GM12878 (cell line): Measurements from ENCODE around the gene SLC12A9. TPM values are rescaled to one million over a fixed set of nuclear protein-coding genes. Genes with fewer than 3 reads are reported as not detected.

Experiments used
- ATF7 ChIP-seq: fragments of 450-650 bp; IDR thresholded peaks from 2 replicates; pipeline ENCODE4 v1.6.1; 2016; ENCODE audit warnings: low read depth, mild to moderate bottlenecking
- CBX3 ChIP-seq: fragments of 200-600 bp; sonication (generic); IDR thresholded peaks from 2 replicates; pipeline ENCODE4 v1.6.1; 2016; ENCODE audit warnings: low read depth, borderline replicate concordance
- CEBPB ChIP-seq, 2 experiments: fragments of 150-350 bp in 1 of 2; IDR thresholded peaks; 2 replicates each; pipeline ENCODE4 v1.6.1; 2012 to 2014; ENCODE audit warnings: low read depth in 2 of 2, low read length in 2 of 2, borderline replicate concordance in 1 of 2, inconsistent platforms in 1 of 2
- DPF2 ChIP-seq: fragments of 450-650 bp; IDR thresholded peaks from 2 replicates; pipeline ENCODE4 v1.6.1; 2017; ENCODE audit warnings: mild to moderate bottlenecking
- EED ChIP-seq: sonication (generic); IDR thresholded peaks from 2 replicates; pipeline ENCODE4 v1.6.1; 2016; ENCODE audit warnings: antibody characterized with exemption, low read depth
- EZH2 ChIP-seq: IDR thresholded peaks from 2 replicates; pipeline ENCODE4 v1.6.1; 2012; ENCODE audit warnings: low read depth, mild to moderate bottlenecking, control low read depth, inconsistent platforms, low read length, borderline replicate concordance; ENCODE audit not compliant: control insufficient read depth
- KDM1A ChIP-seq: fragments of 200-600 bp; sonication (generic); IDR thresholded peaks from 2 replicates; pipeline ENCODE4 v1.6.1; 2016; ENCODE audit warnings: borderline replicate concordance
- LARP7 ChIP-seq: fragments of 450-650 bp; IDR thresholded peaks from 2 replicates; pipeline ENCODE4 v1.6.1; 2017; ENCODE audit warnings: mild to moderate bottlenecking
- NFYB ChIP-seq: IDR thresholded peaks from 2 replicates; pipeline ENCODE4 v1.6.1; 2011; ENCODE audit warnings: low read depth, mild to moderate bottlenecking, low read length, improper control_type of control experiment, moderate library complexity; ENCODE audit not compliant: insufficient read depth
- NR2F1 ChIP-seq: fragments of 450-650 bp; conservative IDR thresholded peaks from 2 replicates; pipeline ENCODE4 v1.6.1; 2017; ENCODE audit warnings: mild to moderate bottlenecking
- POU2F2 ChIP-seq: IDR thresholded peaks from 3 replicates; pipeline ENCODE4 v1.6.1; 2011; ENCODE audit warnings: low read depth, mild to moderate bottlenecking, low read length, borderline replicate concordance
- SMC3 ChIP-seq: IDR thresholded peaks from 2 replicates; pipeline ENCODE4 v1.6.1; 2011; ENCODE audit warnings: low read length, improper control_type of control experiment, borderline replicate concordance
- SUPT20H ChIP-seq: IDR thresholded peaks from 2 replicates; pipeline ENCODE4 v1.6.1; 2011; ENCODE audit warnings: low read depth, mild to moderate bottlenecking, low read length, moderate library complexity, borderline replicate concordance; ENCODE audit not compliant: control insufficient read depth
- TCF7 ChIP-seq: IDR thresholded peaks from 2 replicates; pipeline ENCODE4 v1.6.1; 2014; ENCODE audit warnings: antibody characterized with exemption, borderline replicate concordance
- ZBED1 ChIP-seq: IDR thresholded peaks from 2 replicates; pipeline ENCODE4 v1.6.1; 2016; ENCODE audit warnings: borderline replicate concordance
- ZNF384 ChIP-seq: IDR thresholded peaks from 2 replicates; pipeline ENCODE4 v1.6.1; 2012; ENCODE audit warnings: low read depth, mild to moderate bottlenecking, low read length, improper control_type of control experiment, borderline replicate concordance
- polyA plus RNA-seq, 11 experiments: library from polyadenylated mRNA; depleted of rRNA in 4 of 11; unstranded in 6 of 11; stranded (reverse) in 5 of 11; fragments of >200 nt; fragmentation: Nextera tagmentation in 4 of 11; fragmentation: Illumina TruSeq in 1 of 11; extraction: Ambion mirVana in 4 of 11; extraction: Trizol in 1 of 11; gene quantifications; 1 replicate in 1 of 11; 2 replicates in 10 of 11; pipeline versions ENCODE4 v1.2.1 to v1.2.3, GENCODE V29; 2011 to 2016; ENCODE audit warnings: inconsistent platforms in 2 of 11, missing spikeins in 2 of 11, low read depth in 1 of 11
- total RNA-seq, 4 experiments: library from RNA; depleted of rRNA in 3 of 4; stranded (reverse); fragments of >200 nt in 3 of 4; fragmentation: Illumina TruSeq in 1 of 4; extraction: Trizol in 1 of 4; gene quantifications; 2 replicates each; pipeline versions ENCODE4 v1.2.1 to v1.2.3, GENCODE V29; 2013 to 2021
- TF ChIP-seq, protein P1 (sequence below): fragments of 450-650 bp; IDR thresholded peaks from 2 replicates; pipeline ENCODE4 v1.6.1; 2017; ENCODE audit warnings: low read depth, mild to moderate bottlenecking, moderate library complexity
- TF ChIP-seq, protein P2 (sequence below): IDR thresholded peaks from 2 replicates; pipeline ENCODE4 v1.6.1; 2011; ENCODE audit warnings: borderline replicate concordance, low read depth, mild to moderate bottlenecking, moderate library complexity, mixed read lengths, low read length; ENCODE audit not compliant: insufficient read depth; ENCODE audit errors: extremely low read length
- TF ChIP-seq, protein P3 (sequence below): IDR thresholded peaks from 2 replicates; pipeline ENCODE4 v1.6.1; 2012; ENCODE audit warnings: low read depth, low read length, improper control_type of control experiment
- TF ChIP-seq, protein P4 (sequence below): fragments of 450-650 bp; IDR thresholded peaks from 2 replicates; pipeline ENCODE4 v1.6.1; 2017; ENCODE audit warnings: borderline replicate concordance
- TF ChIP-seq, protein P5 (sequence below): fragments of 450-650 bp; IDR thresholded peaks from 2 replicates; pipeline ENCODE4 v1.6.1; 2017; ENCODE audit warnings: mild to moderate bottlenecking, moderate library complexity

SLC12A9 gene
- total and polyA plus RNA-seq, 10 of the 15 experiments (the other 5 are each of a cell fraction or from before 2014, with no cell fraction given): 0.24 to 18.5 (median 9.4) TPM

DNA sequence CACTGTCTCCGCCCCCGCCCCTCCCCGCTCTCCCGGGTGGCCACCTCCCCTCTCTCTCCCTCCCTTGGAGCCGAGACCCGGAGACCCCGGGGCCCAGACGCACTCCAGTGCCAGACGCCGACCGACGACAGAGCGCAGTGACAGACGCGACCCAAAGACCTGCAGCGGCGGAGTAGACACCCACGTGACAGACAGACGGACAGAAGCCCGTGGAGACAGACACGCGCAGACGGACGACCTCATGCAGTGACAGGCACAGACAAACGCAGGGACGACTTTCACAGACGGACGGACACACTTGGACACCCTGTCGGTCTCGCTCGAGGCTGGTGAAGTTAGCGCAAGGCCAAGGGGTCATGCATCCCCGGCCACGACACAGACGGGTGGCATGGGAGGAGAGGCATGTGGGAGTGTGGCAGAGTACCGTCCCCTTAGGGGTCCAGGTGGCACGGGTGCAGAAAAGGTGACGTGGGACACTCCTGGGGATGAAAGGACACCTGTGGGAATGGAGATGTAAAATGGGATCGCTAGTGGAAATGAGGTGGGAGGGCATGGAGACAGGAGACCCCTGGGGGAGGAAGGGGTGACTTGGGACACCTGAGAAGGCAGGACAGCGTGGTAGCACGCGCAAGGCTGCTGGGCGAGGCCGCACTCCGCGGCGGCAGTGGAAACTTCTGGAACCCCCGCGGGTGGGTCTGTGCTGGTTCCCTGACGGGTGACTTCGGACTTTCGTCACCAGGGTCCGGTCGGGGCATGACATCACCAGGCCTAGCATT is 43.6 kb downstream of the SLC12A9 start (continued):
- TF ChIP-seq, protein P1, sequence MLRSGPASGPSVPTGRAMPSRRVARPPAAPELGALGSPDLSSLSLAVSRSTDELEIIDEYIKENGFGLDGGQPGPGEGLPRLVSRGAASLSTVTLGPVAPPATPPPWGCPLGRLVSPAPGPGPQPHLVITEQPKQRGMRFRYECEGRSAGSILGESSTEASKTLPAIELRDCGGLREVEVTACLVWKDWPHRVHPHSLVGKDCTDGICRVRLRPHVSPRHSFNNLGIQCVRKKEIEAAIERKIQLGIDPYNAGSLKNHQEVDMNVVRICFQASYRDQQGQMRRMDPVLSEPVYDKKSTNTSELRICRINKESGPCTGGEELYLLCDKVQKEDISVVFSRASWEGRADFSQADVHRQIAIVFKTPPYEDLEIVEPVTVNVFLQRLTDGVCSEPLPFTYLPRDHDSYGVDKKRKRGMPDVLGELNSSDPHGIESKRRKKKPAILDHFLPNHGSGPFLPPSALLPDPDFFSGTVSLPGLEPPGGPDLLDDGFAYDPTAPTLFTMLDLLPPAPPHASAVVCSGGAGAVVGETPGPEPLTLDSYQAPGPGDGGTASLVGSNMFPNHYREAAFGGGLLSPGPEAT: no peak
- TF ChIP-seq SMC3 (no peak), KDM1A (no peak), CBX3 (no peak), TCF7 (no peak), CEBPB (IDR thresholded peaks at IDR 0.05; ENCODE audit: borderline replicate concordance in 1 of 2, low read depth in 2 of 2, low read length in 2 of 2) (no peak), NFYB (no peak), LARP7 (no peak), ZBED1 (no peak), NR2F1 (peak; percentile 63), ZNF384 (no peak), ATF7 (no peak), POU2F2 (no peak), SUPT20H (no peak), DPF2 (no peak), EED (no peak), EZH2 (0 out of 2 replicates have a peak, but pooled peaks have one; percentile 79)
- TF ChIP-seq, protein P2, sequence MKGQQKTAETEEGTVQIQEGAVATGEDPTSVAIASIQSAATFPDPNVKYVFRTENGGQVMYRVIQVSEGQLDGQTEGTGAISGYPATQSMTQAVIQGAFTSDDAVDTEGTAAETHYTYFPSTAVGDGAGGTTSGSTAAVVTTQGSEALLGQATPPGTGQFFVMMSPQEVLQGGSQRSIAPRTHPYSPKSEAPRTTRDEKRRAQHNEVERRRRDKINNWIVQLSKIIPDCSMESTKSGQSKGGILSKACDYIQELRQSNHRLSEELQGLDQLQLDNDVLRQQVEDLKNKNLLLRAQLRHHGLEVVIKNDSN: peak; percentile 53
- TF ChIP-seq, protein P3, sequence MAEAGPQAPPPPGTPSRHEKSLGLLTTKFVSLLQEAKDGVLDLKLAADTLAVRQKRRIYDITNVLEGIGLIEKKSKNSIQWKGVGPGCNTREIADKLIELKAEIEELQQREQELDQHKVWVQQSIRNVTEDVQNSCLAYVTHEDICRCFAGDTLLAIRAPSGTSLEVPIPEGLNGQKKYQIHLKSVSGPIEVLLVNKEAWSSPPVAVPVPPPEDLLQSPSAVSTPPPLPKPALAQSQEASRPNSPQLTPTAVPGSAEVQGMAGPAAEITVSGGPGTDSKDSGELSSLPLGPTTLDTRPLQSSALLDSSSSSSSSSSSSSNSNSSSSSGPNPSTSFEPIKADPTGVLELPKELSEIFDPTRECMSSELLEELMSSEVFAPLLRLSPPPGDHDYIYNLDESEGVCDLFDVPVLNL: no peak
- TF ChIP-seq, protein P4, sequence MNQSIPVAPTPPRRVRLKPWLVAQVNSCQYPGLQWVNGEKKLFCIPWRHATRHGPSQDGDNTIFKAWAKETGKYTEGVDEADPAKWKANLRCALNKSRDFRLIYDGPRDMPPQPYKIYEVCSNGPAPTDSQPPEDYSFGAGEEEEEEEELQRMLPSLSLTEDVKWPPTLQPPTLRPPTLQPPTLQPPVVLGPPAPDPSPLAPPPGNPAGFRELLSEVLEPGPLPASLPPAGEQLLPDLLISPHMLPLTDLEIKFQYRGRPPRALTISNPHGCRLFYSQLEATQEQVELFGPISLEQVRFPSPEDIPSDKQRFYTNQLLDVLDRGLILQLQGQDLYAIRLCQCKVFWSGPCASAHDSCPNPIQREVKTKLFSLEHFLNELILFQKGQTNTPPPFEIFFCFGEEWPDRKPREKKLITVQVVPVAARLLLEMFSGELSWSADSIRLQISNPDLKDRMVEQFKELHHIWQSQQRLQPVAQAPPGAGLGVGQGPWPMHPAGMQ: no peak
- TF ChIP-seq, protein P5, sequence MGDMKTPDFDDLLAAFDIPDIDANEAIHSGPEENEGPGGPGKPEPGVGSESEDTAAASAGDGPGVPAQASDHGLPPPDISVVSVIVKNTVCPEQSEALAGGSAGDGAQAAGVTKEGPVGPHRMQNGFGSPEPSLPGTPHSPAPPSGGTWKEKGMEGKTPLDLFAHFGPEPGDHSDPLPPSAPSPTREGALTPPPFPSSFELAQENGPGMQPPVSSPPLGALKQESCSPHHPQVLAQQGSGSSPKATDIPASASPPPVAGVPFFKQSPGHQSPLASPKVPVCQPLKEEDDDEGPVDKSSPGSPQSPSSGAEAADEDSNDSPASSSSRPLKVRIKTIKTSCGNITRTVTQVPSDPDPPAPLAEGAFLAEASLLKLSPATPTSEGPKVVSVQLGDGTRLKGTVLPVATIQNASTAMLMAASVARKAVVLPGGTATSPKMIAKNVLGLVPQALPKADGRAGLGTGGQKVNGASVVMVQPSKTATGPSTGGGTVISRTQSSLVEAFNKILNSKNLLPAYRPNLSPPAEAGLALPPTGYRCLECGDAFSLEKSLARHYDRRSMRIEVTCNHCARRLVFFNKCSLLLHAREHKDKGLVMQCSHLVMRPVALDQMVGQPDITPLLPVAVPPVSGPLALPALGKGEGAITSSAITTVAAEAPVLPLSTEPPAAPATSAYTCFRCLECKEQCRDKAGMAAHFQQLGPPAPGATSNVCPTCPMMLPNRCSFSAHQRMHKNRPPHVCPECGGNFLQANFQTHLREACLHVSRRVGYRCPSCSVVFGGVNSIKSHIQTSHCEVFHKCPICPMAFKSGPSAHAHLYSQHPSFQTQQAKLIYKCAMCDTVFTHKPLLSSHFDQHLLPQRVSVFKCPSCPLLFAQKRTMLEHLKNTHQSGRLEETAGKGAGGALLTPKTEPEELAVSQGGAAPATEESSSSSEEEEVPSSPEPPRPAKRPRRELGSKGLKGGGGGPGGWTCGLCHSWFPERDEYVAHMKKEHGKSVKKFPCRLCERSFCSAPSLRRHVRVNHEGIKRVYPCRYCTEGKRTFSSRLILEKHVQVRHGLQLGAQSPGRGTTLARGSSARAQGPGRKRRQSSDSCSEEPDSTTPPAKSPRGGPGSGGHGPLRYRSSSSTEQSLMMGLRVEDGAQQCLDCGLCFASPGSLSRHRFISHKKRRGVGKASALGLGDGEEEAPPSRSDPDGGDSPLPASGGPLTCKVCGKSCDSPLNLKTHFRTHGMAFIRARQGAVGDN: no peak
